IPS-18c (cell line): ENCODE data around the gene DCTN2.
"Not testable (repeated sequence)": the region's sequence is repeated elsewhere in the genome, so short reads cannot be mapped to it uniquely, and the experiment has no call there.

Experiments used
- H3K4me3 ChIP-seq: 2 replicates; pipeline ENCODE4 v1.7.0; 2013; ENCODE audit warnings: low read depth, mild to moderate bottlenecking, low read length, moderate library complexity; ENCODE audit not compliant: insufficient read depth
- H3K9me3 ChIP-seq: one replicate; pipeline ENCODE4 v1.6.1; 2013; ENCODE audit warnings: mild to moderate bottlenecking, low read length, moderate library complexity; ENCODE audit not compliant: control insufficient read depth, insufficient read depth

The DCTN2 gene

DNA sequence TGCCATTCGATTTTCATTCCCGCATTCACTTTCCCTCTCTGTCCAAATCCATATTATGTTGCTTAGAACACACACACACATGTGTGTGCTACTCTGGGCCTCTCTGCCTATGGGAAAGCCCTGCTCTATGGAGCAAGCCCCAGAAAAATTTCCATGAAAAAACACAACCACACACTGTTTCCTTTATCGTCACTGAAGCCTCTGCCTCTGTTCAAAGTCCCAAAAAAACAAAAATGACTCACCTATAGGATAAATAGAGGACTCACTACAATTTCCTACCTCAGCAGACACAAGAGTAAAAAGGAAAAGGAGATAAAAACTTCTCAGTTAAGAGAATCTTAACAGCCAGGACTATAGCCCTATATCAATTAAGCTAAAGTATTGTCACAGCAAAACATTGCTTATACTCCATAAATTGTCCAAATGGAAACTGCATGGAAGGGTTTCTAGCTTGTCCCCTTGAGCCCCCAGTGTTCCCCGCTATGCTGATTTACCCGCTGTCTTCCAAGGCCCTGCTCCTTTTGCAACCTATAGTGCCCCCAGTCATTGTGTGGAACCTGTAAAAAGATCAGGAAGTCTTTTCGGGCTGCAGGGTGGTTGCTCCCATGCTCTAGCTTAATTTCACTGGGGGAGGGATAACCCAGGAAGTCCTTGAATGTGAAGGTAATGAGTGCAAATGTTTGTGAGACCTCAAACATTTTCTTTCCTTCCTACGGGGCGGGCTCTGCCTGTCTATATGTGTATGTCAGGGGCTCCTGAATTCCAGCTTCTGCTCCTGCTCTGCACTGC lies 32.9 kb upstream of the DCTN2 start:
- no peaks in the 10 kb centered on the region for H3K9me3 ChIP-seq
- H3K4me3 ChIP-seq = no peak overlapping the region

DNA sequence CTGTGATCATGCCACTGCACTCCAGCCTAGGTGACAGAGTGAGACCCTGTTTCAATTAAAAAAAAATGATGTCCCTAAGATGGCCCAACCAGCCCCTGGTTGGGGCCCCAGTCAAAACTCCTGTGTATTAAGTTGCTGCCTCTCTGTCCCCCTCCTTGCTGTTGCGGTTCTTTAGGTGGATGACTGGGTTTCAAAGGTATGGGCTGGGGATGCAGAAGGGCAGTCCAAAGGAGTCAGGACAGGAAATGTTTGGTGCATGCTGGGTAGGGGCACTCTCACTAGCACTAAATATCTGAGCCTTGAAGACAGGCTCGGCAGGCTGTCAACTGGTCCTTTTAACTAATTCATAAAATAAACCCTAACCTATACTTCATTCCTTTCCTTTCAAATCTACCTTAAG lies 32.0 kb upstream of the DCTN2 start:
- no peak overlapping the region for H3K4me3 ChIP-seq
- H3K9me3 ChIP-seq = no peaks in the 10 kb centered on the region

DNA sequence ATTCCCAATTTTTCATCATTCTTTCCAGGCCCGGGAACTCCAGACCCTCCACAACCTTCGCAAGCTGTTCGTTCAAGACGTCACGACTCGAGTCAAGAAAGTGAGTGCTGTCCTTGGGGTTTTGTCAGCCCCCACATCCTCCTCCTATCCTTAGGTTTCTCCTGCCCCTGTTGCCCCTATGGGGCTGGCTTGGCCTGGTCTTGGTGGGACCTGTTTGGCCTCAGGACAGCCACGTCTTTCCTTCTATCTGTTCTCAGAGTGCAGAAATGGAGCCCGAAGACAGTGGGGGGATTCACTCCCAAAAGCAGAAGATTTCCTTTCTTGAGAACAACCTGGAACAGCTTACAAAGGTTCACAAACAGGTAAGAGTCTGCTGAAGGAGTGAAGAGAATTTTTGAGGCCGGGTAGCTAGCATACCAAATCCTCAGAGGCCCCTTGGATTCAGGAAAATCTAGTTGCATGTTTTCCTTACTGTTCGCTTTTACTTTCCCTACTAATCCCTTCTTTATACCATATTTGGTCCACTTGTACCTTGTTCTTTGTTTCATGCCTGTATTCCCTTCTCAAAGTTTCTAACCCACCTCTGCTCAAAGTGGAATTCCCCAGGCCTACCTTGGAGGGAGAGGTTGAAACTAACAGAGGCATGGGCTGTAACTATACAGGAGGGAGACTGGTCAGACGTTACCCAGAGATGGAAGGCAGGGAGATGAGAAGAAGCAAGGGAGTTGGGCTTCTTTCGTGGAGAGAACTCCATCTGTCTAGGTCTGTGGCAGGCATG lies 31.2 kb upstream of the DCTN2 start:
- no peak overlapping the region for H3K4me3 ChIP-seq
- no peaks in the 10 kb centered on the region for H3K9me3 ChIP-seq

DNA sequence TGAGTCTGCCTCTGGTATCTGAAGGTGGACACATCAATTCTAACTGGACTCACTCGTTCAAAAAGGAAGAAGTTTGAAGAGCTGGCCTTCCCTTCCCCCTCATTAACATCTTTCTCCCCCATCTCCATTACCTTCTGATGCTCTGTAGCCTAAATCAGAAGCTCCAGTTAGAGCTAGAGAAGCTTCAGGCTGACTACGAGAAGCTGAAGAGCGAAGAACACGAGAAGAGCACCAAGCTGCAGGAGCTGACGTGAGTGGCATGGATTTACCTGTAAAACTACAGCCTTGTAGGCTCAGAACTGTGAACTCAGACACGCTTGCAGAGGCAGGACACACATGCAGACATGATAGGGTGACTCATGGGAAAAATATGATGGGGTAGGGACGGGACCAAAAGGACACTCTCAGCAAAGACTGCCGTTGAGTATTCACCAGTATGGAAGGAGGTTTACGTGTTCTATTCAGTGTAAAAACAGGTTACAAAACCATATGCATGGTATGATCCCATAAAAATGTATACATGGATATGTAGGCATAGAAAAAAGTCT lies 29.7 kb upstream of the DCTN2 start:
- H3K9me3 ChIP-seq = no peaks in the 10 kb centered on the region
- no peak overlapping the region for H3K4me3 ChIP-seq

DNA sequence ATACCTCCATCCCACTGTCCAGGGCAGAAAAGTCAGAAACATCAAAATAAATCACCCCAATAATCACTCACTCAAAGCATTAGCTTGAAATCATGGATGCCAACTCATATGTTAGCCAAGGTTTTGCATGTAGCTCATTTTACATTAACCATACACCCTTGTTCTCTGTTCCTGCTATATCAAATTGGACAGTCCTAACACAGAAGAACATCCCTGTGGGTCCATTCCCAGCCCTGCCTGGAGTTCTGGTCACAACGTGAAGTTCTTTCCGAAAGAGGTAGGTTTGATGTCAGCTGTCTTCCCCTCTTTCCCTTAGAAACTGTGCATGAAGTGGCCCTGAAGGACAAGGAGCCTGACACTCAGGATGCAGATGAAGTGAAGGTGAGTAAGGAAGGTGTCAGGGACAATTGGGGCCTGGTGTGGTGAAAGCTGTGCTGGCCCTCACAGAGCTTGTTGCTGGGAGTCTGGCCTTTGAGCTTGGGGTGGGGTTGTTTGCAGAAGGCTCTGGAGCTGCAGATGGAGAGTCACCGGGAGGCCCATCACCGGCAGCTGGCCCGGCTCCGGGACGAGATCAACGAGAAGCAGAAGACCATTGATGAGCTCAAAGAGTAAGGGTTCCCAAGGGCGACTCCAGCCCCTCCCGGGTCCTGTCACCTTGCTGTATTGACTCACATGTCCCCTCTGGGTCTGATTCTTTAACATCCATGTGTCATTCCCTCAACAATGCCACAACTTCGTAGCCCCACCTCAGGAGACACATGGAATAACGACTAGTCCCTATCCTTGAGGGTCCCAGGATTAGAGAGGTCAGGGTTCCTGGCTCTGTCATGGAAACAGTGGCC lies 29.0 kb upstream of the DCTN2 start:
- H3K4me3 ChIP-seq = no peak overlapping the region
- no peaks in the 10 kb centered on the region for H3K9me3 ChIP-seq

DNA sequence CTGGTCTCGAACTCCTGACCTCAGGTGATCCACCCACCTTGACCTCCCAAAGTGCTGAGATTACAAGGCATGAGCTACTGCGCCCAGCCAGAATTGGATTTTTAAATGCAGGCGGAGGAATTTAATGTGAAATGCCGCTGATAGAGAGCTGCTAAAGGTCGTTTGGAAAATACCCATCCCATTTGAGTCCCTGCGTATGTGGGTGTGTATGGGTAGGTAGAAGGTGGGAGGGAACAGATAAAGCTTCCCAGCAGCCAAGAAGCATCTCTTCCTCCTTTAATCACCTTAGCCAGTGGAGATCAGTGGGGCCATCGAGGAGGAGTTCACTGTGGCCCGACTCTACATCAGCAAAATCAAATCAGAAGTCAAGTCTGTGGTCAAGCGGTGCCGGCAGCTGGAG lies 27.8 kb upstream of the DCTN2 start:
- Histone ChIP-seq H3K4me3 (no peak overlapping the region), H3K9me3 (no peaks in the 10 kb centered on the region)

DNA sequence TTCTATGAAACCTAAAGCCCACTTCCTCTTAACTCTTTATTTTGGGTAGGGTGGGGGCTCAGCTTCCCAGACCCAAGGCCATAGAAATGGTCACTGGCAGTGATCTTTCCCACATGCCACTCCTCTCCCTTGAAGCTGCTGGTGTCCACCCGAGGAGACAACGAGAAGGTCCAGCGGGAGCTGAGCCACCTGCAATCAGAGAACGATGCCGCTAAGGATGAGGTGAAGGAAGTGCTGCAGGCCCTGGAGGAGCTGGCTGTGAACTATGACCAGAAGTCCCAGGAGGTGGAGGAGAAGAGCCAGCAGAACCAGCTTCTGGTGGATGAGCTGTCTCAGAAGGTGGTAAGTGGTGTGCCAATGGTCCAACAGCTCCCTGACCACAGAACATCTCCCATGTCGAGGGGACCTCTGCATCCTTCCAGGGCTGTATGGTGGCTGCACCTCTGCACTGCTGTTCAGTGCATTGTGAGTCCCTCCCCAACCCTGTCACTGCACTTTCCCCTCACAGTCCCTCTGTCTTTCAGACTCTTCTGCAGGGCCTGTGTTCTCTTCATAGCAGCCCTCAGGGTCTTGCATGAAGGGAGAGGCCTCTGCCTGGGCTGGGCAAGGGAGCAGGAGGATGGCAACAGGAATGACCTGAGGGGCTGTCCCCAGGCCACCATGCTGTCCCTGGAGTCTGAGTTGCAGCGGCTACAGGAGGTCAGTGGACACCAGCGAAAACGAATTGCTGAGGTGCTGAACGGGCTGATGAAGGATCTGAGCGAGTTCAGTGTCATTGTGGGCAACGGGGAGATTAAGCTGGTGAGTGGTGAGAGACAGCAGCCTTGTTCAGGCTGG lies 25.2 kb upstream of the DCTN2 start:
- H3K4me3 ChIP-seq = no peak overlapping the region
- no peaks in the 10 kb centered on the region for H3K9me3 ChIP-seq

DNA sequence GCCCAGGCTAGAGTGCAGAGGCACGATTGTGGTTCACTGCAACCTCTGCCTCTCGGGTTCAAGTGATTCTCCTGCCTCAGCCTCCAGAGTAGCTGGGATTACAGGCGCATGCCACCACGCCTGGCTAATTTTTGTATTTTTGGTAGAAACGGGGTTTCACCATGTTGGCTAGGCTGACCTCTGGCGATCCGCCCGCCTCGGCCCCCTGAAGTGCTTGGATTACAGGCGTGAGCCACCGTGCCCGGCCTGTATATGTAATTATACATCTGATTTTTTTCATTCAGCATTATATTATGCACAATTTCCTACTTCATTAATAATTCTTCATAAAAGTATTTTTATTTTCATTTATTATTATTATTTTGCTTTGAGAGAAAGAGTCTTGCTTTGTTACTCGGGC lies 23.4 kb upstream of the DCTN2 start:
- H3K4me3 ChIP-seq, H3K9me3 ChIP-seq: not testable (repeated sequence)

DNA sequence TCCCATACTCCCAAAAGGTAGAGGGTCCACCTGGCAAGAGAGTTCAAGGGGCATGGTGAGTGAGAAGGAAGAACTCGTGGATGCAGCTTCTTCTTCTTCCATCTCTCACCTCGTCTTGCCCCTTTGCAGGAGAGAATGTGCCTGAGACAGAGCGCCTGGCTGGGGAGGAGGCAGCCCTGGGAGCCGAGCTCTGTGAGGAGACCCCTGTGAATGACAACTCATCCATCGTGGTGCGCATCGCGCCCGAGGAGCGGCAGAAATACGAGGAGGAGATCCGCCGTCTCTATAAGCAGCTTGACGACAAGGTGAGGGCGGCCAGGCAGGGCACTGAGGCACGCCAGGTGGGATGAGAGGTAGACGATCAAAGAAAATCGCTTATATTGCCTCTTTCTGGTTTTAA lies 22.9 kb upstream of the DCTN2 start:
- Histone ChIP-seq H3K9me3 (no peaks in the 10 kb centered on the region), H3K4me3 (no peak overlapping the region)

DNA sequence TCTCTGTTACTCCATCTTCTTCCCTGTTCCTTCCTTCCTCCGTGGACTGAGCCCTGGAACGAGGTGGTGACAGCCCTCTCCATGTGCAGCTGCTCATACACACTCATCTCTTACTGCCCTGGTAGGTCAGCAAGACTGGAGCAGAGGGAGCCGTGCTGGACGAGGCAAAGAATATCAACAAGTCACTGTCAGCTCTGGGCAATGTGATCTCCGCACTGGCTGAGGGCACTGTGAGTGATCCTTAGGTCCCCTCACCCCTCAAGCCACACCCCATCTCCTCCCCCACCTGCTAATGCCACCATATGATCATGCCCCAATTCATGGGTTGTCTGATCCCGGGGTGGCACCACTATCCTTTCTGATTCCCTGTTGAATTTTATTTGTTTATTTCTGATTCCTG lies 21.8 kb upstream of the DCTN2 start:
- H3K4me3 ChIP-seq = no peak overlapping the region

DNA sequence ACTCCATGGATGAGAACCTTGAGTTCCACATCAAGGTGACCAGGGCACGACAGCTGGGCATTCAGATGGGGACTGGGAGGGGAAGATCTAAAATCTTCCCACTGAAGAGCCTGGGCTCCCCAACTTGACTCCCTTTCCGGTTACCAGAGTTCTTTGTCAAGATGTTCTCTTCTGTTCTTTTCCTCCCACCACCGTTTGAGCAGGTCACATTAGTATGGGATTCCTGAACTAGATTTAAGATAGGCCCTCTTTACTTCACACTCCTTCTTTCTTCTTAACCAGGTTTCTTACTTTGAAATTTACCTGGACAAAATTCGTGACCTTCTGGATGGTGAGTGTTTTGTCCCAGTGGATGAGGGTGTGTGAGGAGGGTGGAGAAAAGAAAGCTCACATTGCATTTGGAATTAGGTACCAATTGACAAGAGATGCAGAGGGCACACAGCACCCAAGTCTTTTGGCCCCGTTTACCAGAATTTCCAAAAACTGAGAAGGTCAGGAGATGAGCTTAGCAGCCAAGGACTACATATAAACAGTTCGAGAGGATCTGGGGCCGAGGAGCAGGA lies 17.3 kb upstream of the DCTN2 start:
- Histone ChIP-seq H3K4me3 (no peak overlapping the region), H3K9me3 (no peaks in the 10 kb centered on the region)

More for the DNA sequence above, 21.8 kb upstream of the DCTN2 start:
- H3K9me3 ChIP-seq = no peaks in the 10 kb centered on the region

DNA sequence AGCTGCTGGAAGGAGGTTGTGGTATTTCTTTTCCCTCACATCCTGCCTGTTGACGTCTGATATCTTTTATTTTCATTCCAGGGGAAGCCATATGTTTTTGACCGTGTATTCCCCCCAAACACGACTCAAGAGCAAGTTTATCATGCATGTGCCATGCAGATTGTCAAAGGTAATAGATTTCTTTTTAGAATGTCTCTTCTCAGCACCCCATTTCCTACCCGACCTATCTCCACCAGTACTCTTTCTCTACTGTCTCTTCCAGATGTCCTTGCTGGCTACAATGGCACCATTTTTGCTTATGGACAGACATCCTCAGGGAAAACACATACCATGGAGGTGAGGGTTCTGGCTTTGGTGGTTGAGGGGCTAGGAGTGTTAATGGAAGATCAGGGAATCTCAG lies 16.4 kb upstream of the DCTN2 start:
- Histone ChIP-seq H3K9me3 (no peaks in the 10 kb centered on the region), H3K4me3 (no peak overlapping the region)

DNA sequence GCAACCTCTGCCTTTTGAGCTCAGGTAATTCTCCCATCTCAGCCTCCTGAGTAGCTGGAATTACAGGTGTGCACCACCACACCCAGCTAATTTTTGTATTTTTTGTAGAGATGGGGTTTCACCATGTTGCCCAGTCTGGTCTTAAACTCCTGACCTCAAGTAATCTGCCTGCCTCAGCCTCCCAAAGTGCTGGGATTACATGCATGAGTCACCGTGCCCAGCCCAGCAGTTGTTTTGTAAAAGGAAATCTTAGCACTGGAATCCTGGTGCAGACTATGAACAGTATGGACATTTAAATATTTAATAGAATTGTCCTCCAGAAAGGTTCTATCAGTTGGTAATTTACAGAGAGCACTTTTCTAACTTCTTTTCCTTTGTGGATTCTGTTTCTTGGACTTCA lies 14.1 kb upstream of the DCTN2 start:
- not testable (repeated sequence) for H3K9me3 ChIP-seq, H3K4me3 ChIP-seq

DNA sequence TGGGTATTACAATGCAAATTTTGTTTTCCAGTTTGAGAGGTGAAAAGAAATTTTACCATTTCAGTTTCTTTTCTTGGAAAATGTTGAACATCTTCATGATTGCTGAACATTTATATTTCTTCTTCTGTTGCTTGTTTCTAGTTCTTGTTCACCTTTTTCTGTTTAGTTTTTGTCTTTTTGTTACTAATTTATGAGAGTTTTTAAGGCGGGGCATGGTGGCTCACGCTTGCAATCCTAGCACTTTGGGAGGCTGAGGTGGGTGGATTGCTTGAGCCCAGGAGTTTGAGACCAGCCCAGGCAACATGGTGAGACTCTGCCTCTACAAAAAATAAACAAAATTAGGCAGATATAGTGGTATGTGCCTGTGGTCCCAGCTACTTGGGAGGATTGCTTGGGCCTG lies 13.5 kb upstream of the DCTN2 start:
- Histone ChIP-seq H3K9me3 (no peaks in the 10 kb centered on the region), H3K4me3 (no peak overlapping the region)

DNA sequence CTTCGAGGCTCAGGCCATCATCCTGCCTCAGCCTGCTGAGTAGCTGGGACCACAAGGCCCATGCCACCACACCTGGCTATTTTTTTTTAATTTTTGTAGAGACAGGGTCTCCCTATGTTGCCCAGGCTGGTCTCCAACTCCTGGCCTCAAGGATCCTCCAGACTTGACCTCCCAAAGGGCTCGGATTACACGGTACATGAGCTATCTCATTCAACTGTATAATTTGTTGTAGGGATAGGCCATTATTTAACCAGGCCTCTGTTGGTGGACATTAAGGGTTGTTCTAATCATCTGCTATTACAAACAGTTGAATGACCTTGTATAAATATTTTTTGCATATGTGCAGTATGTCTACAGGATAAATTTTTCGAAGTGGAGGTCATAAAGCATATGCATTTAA lies 11.9 kb upstream of the DCTN2 start:
- no peaks in the 10 kb centered on the region for H3K9me3 ChIP-seq
- H3K4me3 ChIP-seq = no peak overlapping the region

DNA sequence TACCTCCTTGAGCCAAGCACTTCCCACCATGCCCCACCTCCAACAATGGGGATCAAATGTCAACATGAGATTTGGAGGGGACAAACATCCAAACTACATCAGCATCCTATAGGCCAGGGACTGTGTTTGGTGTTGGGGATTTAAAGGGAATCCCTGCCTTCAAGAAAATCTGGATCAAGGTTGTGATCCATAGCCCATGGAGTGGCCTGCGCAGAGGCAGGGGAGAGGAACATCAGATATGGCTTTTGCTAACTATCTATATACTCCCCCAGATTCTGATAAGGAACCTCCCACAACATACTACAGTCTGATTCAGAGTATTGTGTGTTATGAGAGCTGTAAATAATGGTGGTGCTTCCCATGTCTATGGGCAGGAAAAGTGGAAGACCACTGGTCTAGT lies 7.9 kb upstream of the DCTN2 start:
- Histone ChIP-seq H3K9me3 (no peaks in the 10 kb centered on the region), H3K4me3 (no peak overlapping the region)
